GM19351 (cell line): ENCODE measurements around the gene ACTN1.
"Not testable (repeated sequence)": the region's sequence is repeated elsewhere in the genome, so short reads cannot be mapped to it uniquely, and the experiment has no call there.

ENCODE experiments used
- ATAC-seq: cut with Tn5 transposase; IDR thresholded peaks from one replicate; pipeline ENCODE4 v1.9.1; 2021; ENCODE audit warnings: mild to moderate bottlenecking, moderate library complexity; ENCODE audit not compliant: unreplicated experiment

Gene ACTN1

DNA sequence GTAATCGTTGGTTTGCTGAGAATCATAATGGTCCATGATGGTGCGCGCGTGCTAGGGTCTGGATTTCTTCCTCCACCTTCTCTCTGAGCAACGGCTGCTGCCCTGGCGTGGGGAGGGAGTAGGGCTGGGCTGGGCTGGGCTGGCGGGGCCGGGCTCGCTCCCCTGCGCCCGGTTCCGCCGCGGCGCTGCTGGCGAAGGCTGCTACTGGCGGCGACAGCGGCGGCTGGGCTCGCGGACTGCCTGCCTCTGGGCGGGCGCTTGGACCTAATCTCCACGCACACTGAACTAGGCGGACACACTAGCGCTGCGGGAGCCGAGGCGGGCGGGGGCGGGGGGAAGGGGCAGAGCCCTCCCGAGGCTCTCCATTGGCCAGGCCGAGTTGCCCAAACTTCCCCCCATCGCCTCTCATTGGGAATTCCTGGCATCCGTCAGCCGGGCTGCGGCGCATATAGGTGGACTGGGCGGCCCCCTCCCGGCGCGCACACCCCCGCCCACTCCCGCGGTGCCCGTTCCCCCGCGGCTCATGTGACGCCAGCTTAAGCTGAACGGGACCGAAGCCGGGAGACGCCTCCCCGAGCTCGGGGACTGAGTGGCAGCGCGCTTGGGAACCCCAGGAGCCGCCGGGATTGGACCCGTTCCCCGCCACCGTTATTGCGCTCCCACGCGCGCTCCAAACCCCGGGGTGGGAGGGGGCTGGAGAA is at the start of gene ACTN1:
ACTN1 (minus strand) TSS at position 282 of the 701 bp plus-strand sequence; CDS start at position 36, 246 bp downstream.
- no peak for ATAC-seq

DNA sequence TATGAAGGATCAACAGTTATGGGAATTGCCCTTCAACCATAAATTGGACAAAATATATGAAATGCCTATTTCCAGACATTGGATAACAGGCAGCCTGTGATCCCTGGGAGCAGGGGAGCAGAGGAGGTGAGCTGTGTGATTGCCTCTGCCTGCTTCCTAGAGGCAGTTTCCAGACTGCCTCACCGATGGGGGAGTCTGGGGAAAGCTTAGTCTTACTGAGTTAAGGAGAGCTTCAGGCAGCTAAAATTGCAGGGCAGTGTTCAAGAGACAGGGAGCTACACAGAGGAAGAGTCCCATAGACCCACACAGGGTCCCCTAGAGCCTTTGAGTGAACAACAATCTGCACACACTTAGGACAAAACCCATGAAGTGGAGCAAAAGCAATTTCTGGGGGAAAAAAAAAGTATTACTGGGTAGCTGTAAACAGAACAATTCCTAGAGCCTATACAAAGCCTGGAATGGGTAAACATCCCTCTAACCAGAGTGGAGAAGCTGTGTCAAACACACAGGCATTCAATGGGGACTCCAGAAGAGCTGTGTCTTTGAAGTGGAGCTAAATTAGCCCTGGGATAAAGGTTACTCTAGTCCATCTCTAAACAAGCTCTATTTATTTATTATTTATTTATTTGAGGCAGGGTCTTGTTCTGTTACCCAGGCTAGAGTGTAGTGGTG is 48.3 kb upstream of the ACTN1 start:
- no peak for ATAC-seq

DNA sequence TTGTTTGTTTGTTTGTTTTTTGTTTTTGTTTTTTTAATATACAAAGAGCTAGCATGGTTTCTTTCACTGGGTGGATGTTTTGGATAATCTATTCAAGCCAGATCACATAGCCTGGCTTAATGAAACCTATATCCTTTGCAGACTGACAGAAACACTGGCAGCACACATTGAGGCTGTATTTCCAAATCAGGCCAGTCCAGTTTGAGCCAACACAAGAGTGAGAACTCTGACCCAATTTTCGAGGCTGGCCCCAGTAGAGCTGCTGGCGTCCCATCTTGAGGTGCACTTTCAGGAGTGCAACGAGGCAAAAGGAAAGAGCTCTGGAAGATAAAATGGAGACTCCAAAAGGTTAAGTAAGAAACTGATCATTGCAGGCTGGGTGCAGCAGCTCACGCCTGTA is 43.9 kb upstream of the ACTN1 start:
- ATAC-seq = no peak

GRCh38 chr14:69022093-69022492 is 43.0 kb upstream of the ACTN1 start:
- not testable (repeated sequence) for ATAC-seq

DNA sequence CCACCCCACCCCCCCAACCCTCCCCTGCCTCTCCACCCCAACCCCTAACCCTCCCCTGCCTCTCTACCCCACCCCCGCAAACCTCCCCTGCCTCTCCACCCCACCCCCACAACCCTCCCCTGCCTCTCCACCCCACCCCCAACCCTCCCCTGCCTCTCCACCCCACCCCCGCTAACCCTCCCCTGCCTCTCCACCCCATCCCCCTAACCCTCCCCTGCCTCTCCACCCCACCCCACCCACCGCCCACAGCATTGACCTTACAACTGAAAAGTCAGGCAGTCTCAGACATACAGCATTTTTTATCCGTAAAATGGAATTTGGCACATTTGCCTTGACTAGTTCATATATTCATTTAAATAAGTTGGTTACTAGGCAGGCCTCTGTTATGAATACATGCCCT is 38.6 kb upstream of the ACTN1 start:
- no peak for ATAC-seq

DNA sequence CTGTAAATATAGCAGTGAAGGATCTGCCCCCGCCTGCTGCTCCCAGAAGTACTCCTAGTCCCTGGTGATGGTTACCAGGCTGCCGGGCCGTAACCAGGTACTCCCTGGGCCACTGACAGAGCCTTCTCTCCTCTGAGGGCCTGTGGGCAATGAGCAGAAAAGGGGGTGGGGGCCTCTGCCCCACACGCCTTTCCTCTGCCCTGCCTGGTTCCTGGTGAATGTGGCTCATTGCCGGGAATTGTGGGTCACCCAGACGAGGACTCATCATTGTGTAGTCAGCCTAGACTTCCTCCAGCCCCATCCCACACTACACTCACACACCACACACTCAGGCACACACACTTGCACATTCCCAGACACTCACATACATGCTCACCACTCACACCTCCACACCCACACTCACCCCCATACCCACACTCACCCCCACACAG is 35.7 kb upstream of the ACTN1 start:
- ATAC-seq = no peak

GRCh38 chr14:69013943-69014782 is 35.1 kb upstream of the ACTN1 start:
- ATAC-seq = no peak

DNA sequence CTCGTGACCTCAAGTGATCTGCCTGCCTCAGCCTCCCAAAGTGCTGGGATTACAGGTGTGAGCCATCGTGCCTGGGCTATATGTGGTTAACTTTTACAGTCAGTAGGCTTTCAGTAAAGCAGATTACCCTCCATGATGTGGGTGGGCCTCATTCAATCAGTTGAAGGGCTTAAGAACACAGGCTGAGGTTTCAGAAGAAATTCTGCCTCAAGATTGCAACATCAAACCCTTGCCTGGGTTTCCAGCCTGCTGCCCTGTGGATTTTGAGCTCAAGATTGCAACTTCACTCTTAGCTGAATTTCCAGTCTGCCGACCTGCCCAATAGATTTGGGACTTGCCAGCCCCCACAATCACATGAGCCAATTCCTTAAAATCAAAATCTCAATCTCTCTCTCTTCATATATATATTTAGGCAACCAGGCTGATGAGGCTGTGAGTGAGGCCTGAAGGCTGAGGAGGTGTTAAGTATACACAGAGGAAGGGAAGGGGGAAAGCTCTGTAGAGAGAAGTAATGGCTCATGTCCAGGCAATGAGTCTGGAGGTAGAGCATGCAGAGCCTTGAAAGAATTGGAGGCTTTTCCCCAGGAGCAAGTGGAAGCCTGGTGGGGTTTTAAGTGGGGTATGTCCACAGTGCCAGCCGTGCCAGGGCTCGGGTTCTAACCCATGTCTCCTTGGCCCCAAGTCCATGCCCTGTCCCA is 33.3 kb upstream of the ACTN1 start:
- no peak for ATAC-seq

GRCh38 chr14:69010648-69011047 is 31.5 kb upstream of the ACTN1 start:
- no peak for ATAC-seq

DNA sequence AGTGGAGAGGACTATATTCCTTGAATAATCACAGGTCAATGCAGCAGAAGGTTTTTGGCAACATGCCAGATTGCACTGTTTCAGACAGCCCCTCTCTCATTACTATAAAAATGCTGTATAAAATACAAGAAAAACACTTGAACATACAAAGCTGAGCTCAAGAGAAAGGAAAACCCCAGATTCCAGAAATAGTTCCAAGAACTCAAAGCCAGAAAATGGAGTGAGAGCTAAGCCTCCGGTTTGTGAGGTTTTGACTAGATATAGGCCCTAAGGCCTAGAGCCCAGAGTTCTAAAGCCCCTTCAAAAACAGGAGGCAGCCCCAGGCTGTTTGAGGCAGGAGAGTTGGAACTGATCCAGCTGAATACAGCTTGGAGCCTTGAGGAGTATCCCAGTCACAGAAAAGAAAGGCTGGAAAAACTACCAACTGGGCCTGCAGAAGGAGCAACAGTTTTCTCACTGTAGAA is 29.4 kb upstream of the ACTN1 start:
- no peak for ATAC-seq

GRCh38 chr14:69006346-69006745 is 27.2 kb upstream of the ACTN1 start:
- ATAC-seq = no peak

DNA sequence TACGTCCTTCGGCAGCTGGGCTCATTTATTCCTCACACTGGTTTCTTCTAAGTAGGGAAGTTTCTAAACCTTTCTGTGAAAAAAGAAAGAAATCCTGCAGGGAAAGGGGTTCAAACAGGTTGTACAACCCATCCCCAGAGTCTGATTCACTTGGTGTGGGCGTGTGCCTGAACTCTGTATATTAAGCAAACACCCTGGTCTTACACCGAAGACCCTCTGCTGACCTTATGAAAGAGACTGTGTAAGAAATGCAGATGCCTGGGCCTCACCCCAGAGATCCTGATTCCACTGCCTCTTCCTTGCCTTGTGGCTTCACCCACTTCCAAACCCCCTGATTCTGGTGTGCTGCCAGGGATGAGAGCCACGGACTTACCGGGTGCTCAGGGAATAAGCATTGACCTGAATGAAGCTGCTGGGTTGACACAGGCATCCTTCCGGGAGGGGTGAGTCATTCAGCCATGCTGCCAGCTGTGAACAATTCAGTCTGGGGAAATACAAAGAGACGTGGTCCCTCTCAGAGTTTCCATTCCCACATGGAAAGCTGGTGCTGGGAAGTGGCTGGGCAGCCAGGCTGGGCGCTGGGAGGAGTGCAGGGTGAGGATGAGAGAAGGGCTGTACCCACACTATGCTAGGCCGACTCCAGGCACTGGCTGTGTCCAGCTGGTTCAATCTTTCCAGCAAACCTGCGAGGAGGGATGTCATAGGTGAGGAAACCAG is 26.5 kb upstream of the ACTN1 start:
- no peak for ATAC-seq

DNA sequence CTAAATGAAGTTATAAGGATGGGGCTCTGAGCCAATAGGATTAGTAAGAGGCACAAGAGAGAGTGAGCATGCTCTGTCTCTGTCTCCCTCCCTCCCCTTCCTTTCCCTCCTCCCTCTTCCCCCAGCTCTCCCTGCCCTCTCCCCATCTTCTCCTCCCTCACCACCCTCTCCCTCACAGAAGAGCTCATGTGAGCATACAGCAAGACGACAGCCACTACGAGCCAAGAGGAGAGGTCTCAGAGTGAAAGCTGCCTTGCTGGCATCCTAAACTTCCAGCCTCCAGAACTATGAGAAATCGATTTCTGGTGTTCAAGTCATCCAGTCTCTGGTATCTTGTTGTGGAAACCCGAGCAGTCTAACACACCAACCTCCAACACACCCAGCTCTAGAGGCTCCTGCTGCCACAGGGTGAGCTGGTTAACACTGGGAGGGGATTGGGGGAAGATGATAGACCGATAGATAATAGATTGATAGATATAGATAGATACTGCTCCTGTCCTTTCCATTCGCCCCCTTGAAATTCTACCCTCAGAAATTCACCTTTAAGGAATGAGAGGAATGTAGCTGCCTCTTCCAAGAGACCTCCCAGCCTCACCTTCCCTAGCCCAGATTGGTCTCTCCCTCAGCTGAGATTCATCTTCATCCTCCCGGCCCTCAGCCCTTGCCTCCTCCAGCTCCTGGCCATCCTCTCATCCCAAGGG is 25.8 kb upstream of the ACTN1 start:
- ATAC-seq = no peak

GRCh38 chr14:69003626-69004025 is 24.5 kb upstream of the ACTN1 start:
- ATAC-seq = no peak

- no peak for ATAC-seq
These were observed 23.0 kb upstream of the ACTN1 start for GRCh38 chr14:69002069-69002468.

GRCh38 chr14:69001375-69001774 is 22.3 kb upstream of the ACTN1 start:
- ATAC-seq = no peak

- no peak for ATAC-seq
These were observed 19.0 kb upstream of the ACTN1 start for GRCh38 chr14:68998062-68998461.

GRCh38 chr14:68995731-68996130 is 16.6 kb upstream of the ACTN1 start:
- no peak for ATAC-seq

DNA sequence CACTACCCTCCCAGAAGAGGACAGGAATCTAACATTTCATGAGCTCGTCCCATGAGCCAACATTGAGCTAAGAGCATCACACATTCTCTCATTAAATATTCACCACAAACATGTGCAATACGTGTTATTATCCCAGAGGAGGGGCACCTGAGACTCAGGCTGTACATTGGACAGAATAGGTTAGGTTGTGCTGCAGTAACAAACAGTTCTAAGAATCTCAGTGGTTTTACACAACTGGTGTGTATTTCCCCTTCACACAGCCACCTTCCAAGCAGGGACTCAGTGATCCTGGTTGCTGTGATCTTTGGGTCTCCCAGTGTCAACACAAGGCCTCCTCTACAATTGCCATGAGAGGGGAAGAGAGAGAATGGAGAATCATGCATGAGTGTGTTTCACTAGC is 15.0 kb upstream of the ACTN1 start:
- no peak for ATAC-seq

DNA sequence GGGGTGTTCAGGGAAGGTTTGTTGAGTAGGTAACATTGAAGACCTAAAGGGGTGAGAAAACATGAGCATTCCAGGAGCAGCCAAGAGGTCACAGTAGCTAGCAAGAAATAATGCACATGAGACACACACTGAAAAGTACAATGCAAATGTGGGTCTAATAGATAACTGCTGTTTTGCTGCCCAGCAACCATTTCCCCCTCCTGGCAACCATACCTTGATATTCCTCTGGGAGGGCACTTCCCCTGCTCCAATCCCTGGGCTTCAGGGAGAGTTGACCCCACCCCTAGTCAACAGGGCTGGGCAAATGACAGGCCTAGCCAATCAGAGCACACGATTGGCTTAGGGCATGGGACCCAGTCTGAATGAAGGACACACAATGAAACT is 8.5 kb upstream of the ACTN1 start:
- no peak for ATAC-seq
